Spleen (tissue), 11 donors: Measurements from ENCODE around the gene GJA1. TPM values are rescaled to one million over a fixed set of nuclear protein-coding genes. Genes with fewer than 3 reads are reported as not detected.
"Not testable (repeated sequence)": the region's sequence is repeated elsewhere in the genome, so short reads cannot be mapped to it uniquely, and the experiment has no call there.

Experiments used
- DNase-seq: peaks from one replicate; pipeline ENCODE4 v3.0.0-alpha.2; 2020
- H3K27ac ChIP-seq, 8 donors: fragments of 200-600 bp; sonication (generic) in 7 of 8; 1 replicate in 4 of 8; 2 replicates in 4 of 8; pipeline versions ENCODE4 v1.5.0 to v1.8.0; 2016 to 2021; ENCODE audit warnings: inconsistent platforms in 4 of 8, mild to moderate bottlenecking in 4 of 8, moderate library complexity in 1 of 8
- H3K27me3 ChIP-seq, 7 donors: fragments of 200-600 bp; sonication (generic) in 6 of 7; replicated peaks in 1 of 7; 1 replicate in 4 of 7; 2 replicates in 3 of 7; pipeline versions ENCODE4 v1.5.0 to v1.8.0; 2016 to 2021; ENCODE audit warnings: inconsistent platforms in 3 of 7, mild to moderate bottlenecking in 1 of 7
- H3K36me3 ChIP-seq, 6 donors: fragments of 200-600 bp; sonication (generic) in 5 of 6; 1 replicate in 4 of 6; 2 replicates in 2 of 6; pipeline versions ENCODE4 v1.5.0 to v1.8.0; 2016 to 2021; ENCODE audit warnings: inconsistent platforms in 2 of 6
- H3K4me1 ChIP-seq, 6 donors: fragments of 200-600 bp; sonication (generic) in 5 of 6; 1 replicate in 3 of 6; 2 replicates in 3 of 6; pipeline versions ENCODE4 v1.5.0 to v1.8.0; 2016 to 2021; ENCODE audit warnings: inconsistent platforms in 3 of 6
- H3K4me3 ChIP-seq, 8 donors: fragments of 200-600 bp; sonication (generic) in 7 of 8; 1 replicate in 4 of 8; 2 replicates in 4 of 8; pipeline versions ENCODE4 v1.5.0 to v1.8.0; 2016 to 2021; ENCODE audit warnings: inconsistent platforms in 4 of 8, mild to moderate bottlenecking in 4 of 8, moderate library complexity in 2 of 8
- H3K9me3 ChIP-seq, 8 donors: fragments of 200-600 bp; sonication (generic) in 7 of 8; 1 replicate in 4 of 8; 2 replicates in 4 of 8; pipeline versions ENCODE4 v1.5.0 to v1.8.0; 2016 to 2021; ENCODE audit warnings: inconsistent platforms in 4 of 8
- POLR2A ChIP-seq, 3 donors: fragments of 450-650 bp; IDR thresholded peaks; one replicate each; pipeline ENCODE4 v1.5.1; 2017; ENCODE audit warnings: antibody characterized with exemption in 3 of 3, mild to moderate bottlenecking in 1 of 3
- POLR2AphosphoS5 ChIP-seq, 3 donors: sonication (generic); formaldehyde crosslinking; IDR thresholded peaks; one replicate each; pipeline ENCODE4 v1.5.1; 2017; ENCODE audit warnings: antibody characterized with exemption in 3 of 3
- WGBS, 5 donors: extraction: QIAGEN DNeasy Blood & Tissue Kit in 3 of 5; methylation state at CpG; one replicate each; pipeline versions ENCODE4 v1.1.5 to v1.1.7; 2013 to 2018; 5-methylcytosine and 5-hydroxymethylcytosine counted together
- intact Hi-C: fragments of 100-400 bp; cut with DNase I; formaldehyde crosslinking; loops from one replicate; pipeline ENCODE4 v1.15.0; 2023; ENCODE audit warnings: low total_unique reads
- polyA plus RNA-seq, 3 donors: library from polyadenylated mRNA; stranded (reverse); fragments of 200-250 nt; gene quantifications; one replicate each; pipeline ENCODE4 v1.2.1, GENCODE V29; 2013
- total RNA-seq, 7 donors: library from RNA; depleted of rRNA in 3 of 7; stranded (reverse); fragments of >200 nt in 3 of 7; fragmentation: NEBNext Ultra II Directional in 4 of 7; extraction: Animal tissue kit (Norgen Biotek cat#: 25700) in 4 of 7; gene quantifications; one replicate each; pipeline versions ENCODE4 v1.1.0 to v1.2.1, GENCODE V29; 2016 to 2021
- TF ChIP-seq, protein P1 (sequence below), 11 experiments: fragments of 200-600 bp in 7 of 11; fragments of 450-650 bp in 4 of 11; sonication (generic) in 4 of 11; IDR thresholded peaks in 8 of 11; conservative IDR thresholded peaks in 3 of 11; 1 replicate in 7 of 11; 2 replicates in 4 of 11; pipeline versions ENCODE4 v1.4.0 to v1.8.0; 2016 to 2021; ENCODE audit warnings: antibody characterized with exemption in 11 of 11, inconsistent platforms in 4 of 11, mild to moderate bottlenecking in 1 of 11
- donor health status: healthy with polysubstance abuse.
- donor health status: DM: no; HTN: no; CAD: no; lungs with moderate emphysema.
- donor health status: DM: no; HTN: no; CAD: no.
- donor health status: Bipolar disorder and iron deficiency.
- donor health status: healthy.
- donor health status: DM: no; HTN: no; CAD: no.
- donor health status: DM: yes; HTN: yes; CAD: no.

The GJA1 gene
- total and polyA plus RNA-seq, 10 donors = 1.3 to 8.1 (median 3.2) TPM

DNA sequence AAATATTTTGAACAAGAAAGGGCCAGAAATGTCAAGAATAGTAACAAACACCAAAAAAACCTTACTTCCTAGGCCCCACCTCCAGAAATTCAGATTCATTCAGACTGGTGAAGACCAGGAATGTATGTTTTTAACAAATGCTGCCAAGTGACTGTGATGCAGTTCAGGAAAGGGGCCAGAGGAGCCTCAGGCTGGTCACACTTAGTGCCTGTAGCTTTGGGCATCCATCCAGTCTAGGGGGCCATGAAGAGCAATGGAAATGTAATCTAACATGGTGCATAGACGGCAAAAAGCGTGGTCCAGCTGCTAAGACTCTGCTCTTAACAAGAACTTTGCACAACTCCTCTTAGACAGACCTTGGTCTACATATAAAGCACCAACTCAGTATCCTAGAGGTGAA lies 7.1 kb downstream of the GJA1 start:
- Histone ChIP-seq H3K27ac (no peak overlapping the region), H3K4me3 (no peak overlapping the region), H3K9me3 (no peaks in the 10 kb centered on the region), H3K36me3 (peaks cover 0 to 5% (median 0%) of the 10 kb centered on the region in 6 donors), H3K27me3 (peaks cover 0 to 28% (median 7%) of the 10 kb centered on the region in 7 donors), H3K4me1 (peaks cover 0 to 10% (median 5%) of the 10 kb centered on the region in 6 donors)
- TF ChIP-seq POLR2AphosphoS5 (IDR thresholded peaks at IDR 0.05) = no peak
- intact Hi-C loops = no loop called here
- no peak for DNase-seq
- WGBS, 5 donors = 60 to 95% (median 83%) methylated on average over 2 of the region's 2 CpGs

GRCh38 chr6:121443971-121444541 lies 8.6 kb downstream of the GJA1 start:
- H3K9me3 ChIP-seq = no peaks in the 10 kb centered on the region
- no peak for DNase-seq
- intact Hi-C loops = no loop called here
- 61 to 74% (median 68%) methylated on average over 3 of the region's 3 CpGs for WGBS, 5 donors
- peaks cover 0 to 5% (median 0%) of the 10 kb centered on the region in 6 donors for H3K36me3 ChIP-seq
- H3K4me1 ChIP-seq = no peaks in the 10 kb centered on the region
- H3K4me3 ChIP-seq = no peak overlapping the region
- no peak overlapping the region for H3K27ac ChIP-seq
- H3K27me3 ChIP-seq = peaks cover 0 to 14% (median 0%) of the 10 kb centered on the region in 7 donors
- TF ChIP-seq, protein P1, sequence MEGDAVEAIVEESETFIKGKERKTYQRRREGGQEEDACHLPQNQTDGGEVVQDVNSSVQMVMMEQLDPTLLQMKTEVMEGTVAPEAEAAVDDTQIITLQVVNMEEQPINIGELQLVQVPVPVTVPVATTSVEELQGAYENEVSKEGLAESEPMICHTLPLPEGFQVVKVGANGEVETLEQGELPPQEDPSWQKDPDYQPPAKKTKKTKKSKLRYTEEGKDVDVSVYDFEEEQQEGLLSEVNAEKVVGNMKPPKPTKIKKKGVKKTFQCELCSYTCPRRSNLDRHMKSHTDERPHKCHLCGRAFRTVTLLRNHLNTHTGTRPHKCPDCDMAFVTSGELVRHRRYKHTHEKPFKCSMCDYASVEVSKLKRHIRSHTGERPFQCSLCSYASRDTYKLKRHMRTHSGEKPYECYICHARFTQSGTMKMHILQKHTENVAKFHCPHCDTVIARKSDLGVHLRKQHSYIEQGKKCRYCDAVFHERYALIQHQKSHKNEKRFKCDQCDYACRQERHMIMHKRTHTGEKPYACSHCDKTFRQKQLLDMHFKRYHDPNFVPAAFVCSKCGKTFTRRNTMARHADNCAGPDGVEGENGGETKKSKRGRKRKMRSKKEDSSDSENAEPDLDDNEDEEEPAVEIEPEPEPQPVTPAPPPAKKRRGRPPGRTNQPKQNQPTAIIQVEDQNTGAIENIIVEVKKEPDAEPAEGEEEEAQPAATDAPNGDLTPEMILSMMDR (IDR thresholded peaks at IDR 0.05 in 8 of 11, conservative IDR thresholded peaks at IDR 0.05 in 3 of 11) = no peak
- no peak for TF ChIP-seq POLR2A (IDR thresholded peaks at IDR 0.05)
- TF ChIP-seq POLR2AphosphoS5 (IDR thresholded peaks at IDR 0.05) = no peak

- H3K27me3 ChIP-seq, H3K4me1 ChIP-seq, H3K27ac ChIP-seq, intact Hi-C loops, H3K9me3 ChIP-seq, H3K4me3 ChIP-seq, H3K36me3 ChIP-seq, DNase-seq: not testable (repeated sequence)
- 83 to 96% (median 90%) methylated on average over 7 of the region's 7 CpGs for WGBS, 5 donors
These were observed 11.3 kb downstream of the GJA1 start for GRCh38 chr6:121446705-121447104.

GRCh38 chr6:121447746-121448145 lies 12.3 kb downstream of the GJA1 start:
- H3K4me1 ChIP-seq, H3K9me3 ChIP-seq, H3K27me3 ChIP-seq, intact Hi-C loops, H3K27ac ChIP-seq, H3K4me3 ChIP-seq, DNase-seq, H3K36me3 ChIP-seq: not testable (repeated sequence)
- WGBS, 5 donors = 84 to 97% (median 89%) methylated on average over 7 of the region's 7 CpGs

DNA sequence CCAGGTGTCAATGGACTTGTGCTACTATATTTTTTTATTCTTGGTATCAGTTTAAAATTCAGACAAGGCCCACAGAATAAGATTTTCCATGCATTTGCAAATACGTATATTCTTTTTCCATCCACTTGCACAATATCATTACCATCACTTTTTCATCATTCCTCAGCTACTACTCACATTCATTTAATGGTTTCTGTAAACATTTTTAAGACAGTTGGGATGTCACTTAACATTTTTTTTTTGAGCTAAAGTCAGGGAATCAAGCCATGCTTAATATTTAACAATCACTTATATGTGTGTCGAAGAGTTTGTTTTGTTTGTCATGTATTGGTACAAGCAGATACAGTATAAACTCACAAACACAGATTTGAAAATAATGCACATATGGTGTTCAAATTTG lies 13.1 kb downstream of the GJA1 start:
- H3K4me3 ChIP-seq, DNase-seq, H3K4me1 ChIP-seq, intact Hi-C loops, H3K9me3 ChIP-seq, H3K27ac ChIP-seq, H3K36me3 ChIP-seq, H3K27me3 ChIP-seq: not testable (repeated sequence)
- WGBS, 5 donors = 83 to 95% (median 87%) methylated on average over 2 of the region's 2 CpGs

DNA sequence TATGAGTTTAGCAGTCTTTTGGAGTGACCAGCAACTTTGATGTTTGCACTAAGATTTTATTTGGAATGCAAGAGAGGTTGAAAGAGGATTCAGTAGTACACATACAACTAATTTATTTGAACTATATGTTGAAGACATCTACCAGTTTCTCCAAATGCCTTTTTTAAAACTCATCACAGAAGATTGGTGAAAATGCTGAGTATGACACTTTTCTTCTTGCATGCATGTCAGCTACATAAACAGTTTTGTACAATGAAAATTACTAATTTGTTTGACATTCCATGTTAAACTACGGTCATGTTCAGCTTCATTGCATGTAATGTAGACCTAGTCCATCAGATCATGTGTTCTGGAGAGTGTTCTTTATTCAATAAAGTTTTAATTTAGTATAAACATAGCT lies 13.9 kb downstream of the GJA1 start:
- H3K4me3 ChIP-seq = no peak overlapping the region
- H3K27me3 ChIP-seq = no peaks in the 10 kb centered on the region
- no peak for DNase-seq

More for the DNA sequence above, 13.9 kb downstream of the GJA1 start:
- Histone ChIP-seq H3K9me3 (no peaks in the 10 kb centered on the region), H3K36me3 (peaks cover 0 to 5% (median 0%) of the 10 kb centered on the region in 6 donors), H3K4me1 (no peaks in the 10 kb centered on the region), H3K27ac (no peak overlapping the region)
- intact Hi-C loops = no loop called here
- 80 to 97% (median 88%) methylated on average over 1 of the region's 1 CpG for WGBS, 5 donors
- TF ChIP-seq POLR2AphosphoS5 (IDR thresholded peaks at IDR 0.05) = no peak
- TF ChIP-seq, protein P1 (IDR thresholded peaks at IDR 0.05 in 8 of 11, conservative IDR thresholded peaks at IDR 0.05 in 3 of 11) = no peak
- TF ChIP-seq POLR2A (IDR thresholded peaks at IDR 0.05) = no peak
